Measurements from ENCODE around the gene FKBP10.

FKBP10 gene

GRCh38 chr17:41810659-41811548 is 1.9 kb upstream of the FKBP10 start:
- FAIRE-seq (no peak), DNase-seq (ENCODE audit: insufficient read length, low spot score) (no peak)
- no peak for TF ChIP-seq POLR2A (IDR thresholded peaks at IDR 0.05; ENCODE audit: low read depth, low read length)

GRCh38 chr17:41811549-41812380 is 1.0 kb upstream of the FKBP10 start, which contains the start of gene P3H4:
Gene P3H4 (minus strand): TSS chr17:41811949. CDS start chr17:41811915, 34 bp downstream.
- DNase-seq (ENCODE audit: insufficient read length, low spot score) (peak; percentile 80), FAIRE-seq (no peak)
- TF ChIP-seq POLR2A (IDR thresholded peaks at IDR 0.05; ENCODE audit: low read depth, low read length) = peak; percentile 60

DNA sequence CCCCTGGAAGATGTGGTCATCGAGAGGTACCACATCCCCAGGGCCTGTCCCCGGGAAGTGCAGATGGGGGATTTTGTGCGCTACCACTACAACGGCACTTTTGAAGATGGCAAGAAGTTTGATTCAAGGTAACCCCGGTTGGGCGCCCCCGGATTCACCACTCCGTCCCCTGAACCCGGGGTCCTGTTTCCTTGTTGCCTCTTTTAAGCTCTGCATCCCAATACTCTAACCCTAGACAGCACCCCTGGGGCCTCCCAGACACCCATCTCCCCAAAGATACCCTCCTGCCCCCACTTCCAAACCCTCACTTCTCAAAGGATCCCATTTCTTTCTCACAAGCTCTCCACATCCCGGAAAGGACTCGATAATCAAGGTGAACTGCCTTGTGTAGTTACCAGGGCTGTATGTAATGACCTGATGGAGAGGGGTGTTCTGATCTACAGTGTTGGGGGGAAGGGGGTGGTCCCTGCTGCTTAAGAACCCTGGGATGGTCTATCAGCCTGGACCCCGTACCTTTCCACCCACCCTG is 412 bp downstream of the FKBP10 start:
- DNase-seq (ENCODE audit: insufficient read length, low spot score) (no peak), FAIRE-seq (no peak)
- TF ChIP-seq POLR2A (IDR thresholded peaks at IDR 0.05; ENCODE audit: low read depth, low read length) = no peak

GRCh38 chr17:41813699-41814124 is 908 bp downstream of the FKBP10 start:
- TF ChIP-seq POLR2A (IDR thresholded peaks at IDR 0.05; ENCODE audit: low read depth, low read length) = no peak
- DNase-seq (ENCODE audit: insufficient read length, low spot score) (no peak), FAIRE-seq (no peak)

- no peak for DNase-seq (ENCODE audit: insufficient read length, low spot score)
- TF ChIP-seq POLR2A (IDR thresholded peaks at IDR 0.05; ENCODE audit: low read depth, low read length) = no peak
- FAIRE-seq = no peak
These were observed 1.4 kb downstream of the FKBP10 start for GRCh38 chr17:41814195-41814594.

- no peak for DNase-seq (ENCODE audit: insufficient read length, low spot score)
- no peak for TF ChIP-seq POLR2A (IDR thresholded peaks at IDR 0.05; ENCODE audit: low read depth, low read length)
- no peak for FAIRE-seq
These were observed 4.0 kb downstream of the FKBP10 start for GRCh38 chr17:41816637-41817320.

DNA sequence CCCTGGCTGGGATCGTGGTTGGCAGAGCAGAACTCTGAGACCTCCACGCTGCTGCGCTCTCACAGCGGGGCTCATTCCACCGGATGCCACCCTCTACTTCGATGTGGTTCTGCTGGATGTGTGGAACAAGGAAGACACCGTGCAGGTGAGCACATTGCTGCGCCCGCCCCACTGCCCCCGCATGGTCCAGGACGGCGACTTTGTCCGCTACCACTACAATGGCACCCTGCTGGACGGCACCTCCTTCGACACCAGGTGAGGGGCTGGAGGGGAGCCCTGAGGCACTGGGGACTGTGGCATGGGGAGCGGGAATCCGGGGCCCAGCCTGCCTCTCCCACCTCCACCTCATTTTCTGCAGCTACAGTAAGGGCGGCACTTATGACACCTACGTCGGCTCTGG is 5.2 kb downstream of the FKBP10 start:
- no peak for TF ChIP-seq POLR2A (IDR thresholded peaks at IDR 0.05; ENCODE audit: low read depth, low read length)
- no peak for DNase-seq (ENCODE audit: insufficient read length, low spot score)
- FAIRE-seq = no peak

- DNase-seq (ENCODE audit: insufficient read length, low spot score) (no peak), FAIRE-seq (no peak)
- TF ChIP-seq POLR2A (IDR thresholded peaks at IDR 0.05; ENCODE audit: low read depth, low read length) = no peak
These were observed 9.0 kb downstream of the FKBP10 start for GRCh38 chr17:41821776-41822175.

DNA sequence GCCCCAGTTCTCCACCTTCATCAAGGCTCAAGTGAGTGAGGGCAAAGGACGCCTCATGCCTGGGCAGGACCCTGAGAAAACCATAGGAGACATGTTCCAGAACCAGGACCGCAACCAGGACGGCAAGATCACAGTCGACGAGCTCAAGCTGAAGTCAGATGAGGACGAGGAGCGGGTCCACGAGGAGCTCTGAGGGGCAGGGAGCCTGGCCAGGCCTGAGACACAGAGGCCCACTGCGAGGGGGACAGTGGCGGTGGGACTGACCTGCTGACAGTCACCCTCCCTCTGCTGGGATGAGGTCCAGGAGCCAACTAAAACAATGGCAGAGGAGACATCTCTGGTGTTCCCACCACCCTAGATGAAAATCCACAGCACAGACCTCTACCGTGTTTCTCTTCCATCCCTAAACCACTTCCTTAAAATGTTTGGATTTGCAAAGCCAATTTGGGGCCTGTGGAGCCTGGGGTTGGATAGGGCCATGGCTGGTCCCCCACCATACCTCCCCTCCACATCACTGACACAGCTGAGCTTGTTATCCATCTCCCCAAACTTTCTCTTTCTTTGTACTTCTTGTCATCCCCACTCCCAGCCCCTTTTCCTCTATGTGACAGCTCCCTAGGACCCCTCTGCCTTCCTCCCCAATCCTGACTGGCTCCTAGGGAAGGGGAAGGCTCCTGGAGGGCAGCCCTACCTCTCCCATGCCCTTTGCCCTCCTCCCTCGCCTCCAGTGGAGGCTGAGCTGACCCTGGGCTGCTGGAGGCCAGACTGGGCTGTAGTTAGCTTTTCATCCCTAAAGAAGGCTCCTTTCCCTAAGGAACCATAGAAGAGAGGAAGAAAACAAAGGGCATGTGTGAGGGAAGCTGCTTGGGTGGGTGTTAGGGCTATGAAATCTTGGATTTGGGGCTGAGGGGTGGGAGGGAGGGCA is 9.7 kb downstream of the FKBP10 start:
- no peak for DNase-seq (ENCODE audit: insufficient read length, low spot score)
- no peak for FAIRE-seq
- no peak for TF ChIP-seq POLR2A (IDR thresholded peaks at IDR 0.05; ENCODE audit: low read depth, low read length)

DNA sequence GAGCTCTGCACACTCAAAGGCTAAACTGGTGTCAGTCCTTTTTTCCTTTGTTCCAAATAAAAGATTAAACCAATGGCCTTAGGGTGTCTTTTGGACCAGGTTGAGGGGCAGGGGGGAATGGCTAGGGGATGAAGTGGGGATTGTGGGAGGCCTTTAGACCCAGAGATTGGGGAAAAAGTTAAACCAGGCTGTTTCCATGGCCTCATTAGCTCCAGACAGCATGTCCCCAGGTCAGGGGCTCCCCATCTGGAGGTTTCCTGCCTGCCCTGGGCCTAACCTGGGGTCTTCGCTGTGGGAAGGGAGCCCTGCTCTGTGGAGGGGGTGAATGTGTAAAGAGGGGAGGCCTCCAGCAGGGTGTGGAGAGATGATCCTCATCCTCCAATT is 10.3 kb downstream of the FKBP10 start:
- no peak for TF ChIP-seq POLR2A (IDR thresholded peaks at IDR 0.05; ENCODE audit: low read depth, low read length)
- DNase-seq (ENCODE audit: insufficient read length, low spot score) (no peak), FAIRE-seq (no peak)

GRCh38 chr17:41823580-41823979 is 10.8 kb downstream of the FKBP10 start:
- no peak for FAIRE-seq
- DNase-seq (ENCODE audit: insufficient read length, low spot score) = no peak
- TF ChIP-seq POLR2A (IDR thresholded peaks at IDR 0.05; ENCODE audit: low read depth, low read length) = no peak

DNA sequence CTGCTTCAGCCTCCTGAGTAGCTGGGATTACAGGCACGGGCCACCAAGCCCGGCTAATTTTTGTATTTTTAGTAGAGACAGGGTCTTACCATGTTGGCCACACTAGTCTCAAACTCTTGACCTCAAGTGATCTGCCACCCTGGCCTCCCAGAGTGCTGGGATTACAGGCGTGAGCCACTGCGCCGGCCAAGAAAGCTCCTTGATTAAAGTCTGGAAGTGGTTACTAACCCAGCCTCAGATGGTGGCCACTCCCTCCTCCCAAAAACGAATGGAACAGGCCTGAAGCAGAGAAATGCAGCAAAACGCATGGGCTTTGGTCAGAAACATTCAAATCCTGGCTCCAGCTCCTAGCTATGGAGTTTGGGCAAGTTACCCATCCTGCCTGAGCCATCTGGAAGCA is 11.3 kb downstream of the FKBP10 start:
- TF ChIP-seq POLR2A (IDR thresholded peaks at IDR 0.05; ENCODE audit: low read depth, low read length) = no peak
- no peak for DNase-seq (ENCODE audit: insufficient read length, low spot score)
- no peak for FAIRE-seq
